Natural killer cell (primary cell): ENCODE measurements around the gene SCD5. TPM values are rescaled to one million over a fixed set of nuclear protein-coding genes. Genes with fewer than 3 reads are reported as not detected.

ENCODE experiments used
- ATAC-seq, 3 donors: fragments of 150-1000 bp in 2 of 3; fragments of 200-7000 bp in 1 of 3; cut with Tn5 transposase; 1 replicate in 1 of 3; 2 replicates in 2 of 3; pipeline ENCODE4 v1.10.0; 2021; ENCODE audit warnings: mild to moderate bottlenecking in 2 of 3, moderate library complexity in 2 of 3
- DNase-seq, 2 donors: peaks; one replicate each; pipeline versions ENCODE4 v3.0.0 to v3.0.0-alpha.2; 2013 to 2021; ENCODE audit warnings: mixed read lengths in 1 of 2
- H3K27ac ChIP-seq: one replicate; pipeline ENCODE4 v1.5.1; 2013; ENCODE audit warnings: mild to moderate bottlenecking, low read length
- H3K27me3 ChIP-seq: one replicate; pipeline ENCODE4 v1.6.1; 2013; ENCODE audit warnings: low read length; ENCODE audit not compliant: control insufficient read depth, insufficient read depth
- H3K36me3 ChIP-seq: one replicate; pipeline ENCODE4 v1.6.1; 2013; ENCODE audit warnings: low read length; ENCODE audit not compliant: control insufficient read depth, insufficient read depth
- H3K4me1 ChIP-seq: one replicate; pipeline ENCODE4 v1.6.1; 2013; ENCODE audit warnings: low read length; ENCODE audit not compliant: control insufficient read depth, insufficient read depth
- H3K4me3 ChIP-seq: one replicate; pipeline ENCODE4 v1.5.1; 2013; ENCODE audit warnings: low read length
- H3K9me3 ChIP-seq: one replicate; pipeline ENCODE4 v1.6.1; 2013; ENCODE audit warnings: low read length; ENCODE audit not compliant: control insufficient read depth, insufficient read depth
- H3K27ac Mint-ChIP-seq, 2 donors: one replicate each; pipeline ENCODE4 v1.8.0; 2022; ENCODE audit warnings: mild to moderate bottlenecking in 2 of 2, mixed read lengths in 2 of 2, moderate library complexity in 1 of 2
- H3K27me3 Mint-ChIP-seq, 2 donors: one replicate each; pipeline ENCODE4 v1.8.0; 2022; ENCODE audit warnings: low read depth in 2 of 2, mixed read lengths in 2 of 2
- H3K36me3 Mint-ChIP-seq: one replicate; pipeline ENCODE4 v1.8.0; 2022; ENCODE audit warnings: mixed read lengths
- H3K4me1 Mint-ChIP-seq, 2 donors: one replicate each; pipeline ENCODE4 v1.8.0; 2022; ENCODE audit warnings: mixed read lengths in 2 of 2
- H3K4me3 Mint-ChIP-seq: one replicate; pipeline ENCODE4 v1.8.0; 2022; ENCODE audit warnings: mild to moderate bottlenecking, moderate library complexity, mixed read lengths
- H3K9me3 Mint-ChIP-seq, 2 donors: one replicate each; pipeline ENCODE4 v1.8.0; 2022; ENCODE audit warnings: mixed read lengths in 2 of 2
- WGBS: methylation state at CpG from one replicate; pipeline ENCODE4 v1.1.7; 2013; ENCODE audit warnings: missing lambda C conversion rate; ENCODE audit not compliant: insufficient coverage; 5-methylcytosine and 5-hydroxymethylcytosine counted together
- intact Hi-C: fragments of 100-400 bp; cut with micrococcal nuclease; formaldehyde crosslinking; loops from one replicate; pipeline ENCODE4 v1.14.2; 2022
- total RNA-seq, 4 donors: library from RNA; stranded (reverse); fragments of 120-200 nt in 1 of 4; gene quantifications; one replicate each; pipeline versions ENCODE4 v1.2.3 to v1.2.4, GENCODE V29; 2013 to 2022
- TF ChIP-seq, protein P1 (sequence below): fragments of 200-600 bp; IDR thresholded peaks from one replicate; pipeline ENCODE4 v1.8.0; 2022; ENCODE audit warnings: antibody characterized with exemption

Gene SCD5
- total RNA-seq, 3 donors from 2014 or later (not counting 1 experiment from before 2014, with no cell fraction given): 8.9 to 11.6 (median 9.0) TPM

DNA sequence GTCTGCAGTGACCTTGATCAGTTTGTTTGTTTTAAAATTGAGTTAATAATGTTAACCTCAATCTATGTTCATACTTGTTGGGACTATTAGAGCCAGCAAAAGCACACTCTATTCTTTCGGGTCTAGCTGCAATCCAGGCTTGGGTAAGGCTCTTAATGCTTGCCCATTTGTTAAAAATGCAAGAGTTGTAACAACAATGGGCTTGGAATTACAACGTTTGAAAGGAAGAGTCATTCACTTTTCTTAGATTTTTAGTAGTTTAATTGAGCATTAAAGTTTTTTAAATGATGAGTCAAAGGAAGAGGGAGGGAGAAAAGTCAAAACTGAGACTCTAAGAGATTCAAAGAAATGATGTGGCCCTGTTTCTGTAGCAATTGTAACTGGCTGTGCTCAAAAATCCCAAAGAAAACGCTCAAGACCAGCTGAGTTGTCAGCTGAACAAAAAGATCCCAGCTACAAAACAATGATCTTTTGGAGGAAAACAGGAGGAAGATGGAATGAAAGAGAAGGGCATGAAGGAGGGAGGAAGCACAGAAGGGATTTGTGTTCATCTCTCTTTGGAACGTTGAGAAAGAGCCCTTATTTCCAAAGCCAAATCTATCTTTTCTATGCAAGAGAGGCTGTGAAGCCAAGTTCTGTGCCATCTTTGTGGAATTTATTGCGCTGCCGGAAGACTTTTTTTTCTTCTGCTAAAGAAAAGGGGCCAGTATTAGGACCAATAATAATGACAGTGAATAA lies 5.5 kb downstream of the SCD5 start:
- intact Hi-C loops: no loop called here

DNA sequence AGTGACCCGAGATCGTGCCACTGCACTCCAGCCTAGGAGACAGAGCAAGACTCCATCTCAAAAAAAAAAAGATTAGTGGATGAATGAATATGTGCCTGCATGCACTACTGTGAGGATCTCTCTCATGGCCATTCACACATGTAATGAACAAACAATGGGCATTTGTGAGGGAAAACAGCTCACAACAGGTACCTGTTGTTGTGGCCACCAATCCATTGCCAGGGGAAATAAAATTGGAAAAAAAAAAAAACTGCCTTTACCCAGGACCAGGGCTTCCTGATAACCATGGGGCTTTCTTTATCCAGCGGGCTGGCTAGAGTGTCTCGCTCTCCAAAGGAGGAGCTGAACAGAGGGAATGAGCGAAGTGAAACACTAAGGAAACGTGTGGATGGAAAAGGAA lies 7.4 kb downstream of the SCD5 start:
- no peaks in the 10 kb centered on the region for H3K36me3 Mint-ChIP-seq
- Histone ChIP-seq H3K4me1 (no peaks in the 10 kb centered on the region), H3K4me3 (no peak overlapping the region), H3K27me3 (no peaks in the 10 kb centered on the region), H3K9me3 (no peaks in the 10 kb centered on the region), H3K27ac (no peak overlapping the region), H3K36me3 (no peaks in the 10 kb centered on the region)
- H3K27ac Mint-ChIP-seq: no peak overlapping the region
- WGBS: 87% methylated on average over 6 of the region's 6 CpGs
- H3K4me1 Mint-ChIP-seq: peaks cover 6 to 22% of the 10 kb centered on the region in 2 donors
- H3K4me3 Mint-ChIP-seq: no peak overlapping the region
- H3K27me3 Mint-ChIP-seq: no peaks in the 10 kb centered on the region
- intact Hi-C loops: no loop called here
- ATAC-seq (no peak), DNase-seq (no peak)
- H3K9me3 Mint-ChIP-seq: no peaks in the 10 kb centered on the region
- TF ChIP-seq, protein P1, sequence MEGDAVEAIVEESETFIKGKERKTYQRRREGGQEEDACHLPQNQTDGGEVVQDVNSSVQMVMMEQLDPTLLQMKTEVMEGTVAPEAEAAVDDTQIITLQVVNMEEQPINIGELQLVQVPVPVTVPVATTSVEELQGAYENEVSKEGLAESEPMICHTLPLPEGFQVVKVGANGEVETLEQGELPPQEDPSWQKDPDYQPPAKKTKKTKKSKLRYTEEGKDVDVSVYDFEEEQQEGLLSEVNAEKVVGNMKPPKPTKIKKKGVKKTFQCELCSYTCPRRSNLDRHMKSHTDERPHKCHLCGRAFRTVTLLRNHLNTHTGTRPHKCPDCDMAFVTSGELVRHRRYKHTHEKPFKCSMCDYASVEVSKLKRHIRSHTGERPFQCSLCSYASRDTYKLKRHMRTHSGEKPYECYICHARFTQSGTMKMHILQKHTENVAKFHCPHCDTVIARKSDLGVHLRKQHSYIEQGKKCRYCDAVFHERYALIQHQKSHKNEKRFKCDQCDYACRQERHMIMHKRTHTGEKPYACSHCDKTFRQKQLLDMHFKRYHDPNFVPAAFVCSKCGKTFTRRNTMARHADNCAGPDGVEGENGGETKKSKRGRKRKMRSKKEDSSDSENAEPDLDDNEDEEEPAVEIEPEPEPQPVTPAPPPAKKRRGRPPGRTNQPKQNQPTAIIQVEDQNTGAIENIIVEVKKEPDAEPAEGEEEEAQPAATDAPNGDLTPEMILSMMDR: no peak

More for the DNA sequence above, 5.5 kb downstream of the SCD5 start:
- no peaks in the 10 kb centered on the region for H3K36me3 ChIP-seq
- WGBS: 85% methylated on average over 6 of the region's 6 CpGs
- H3K36me3 Mint-ChIP-seq: no peaks in the 10 kb centered on the region
- H3K4me3 Mint-ChIP-seq: no peak overlapping the region
- DNase-seq: no peak
- no peaks in the 10 kb centered on the region for H3K27me3 Mint-ChIP-seq
- H3K4me1 Mint-ChIP-seq: peaks cover 20 to 35% of the 10 kb centered on the region in 2 donors
- H3K27ac ChIP-seq: no peak overlapping the region
- H3K27ac Mint-ChIP-seq: no peak overlapping the region
- no peaks in the 10 kb centered on the region for H3K9me3 ChIP-seq
- no peaks in the 10 kb centered on the region for H3K27me3 ChIP-seq
- H3K4me3 ChIP-seq: no peak overlapping the region
- TF ChIP-seq, protein P1: no peak
- H3K9me3 Mint-ChIP-seq: no peaks in the 10 kb centered on the region
- ATAC-seq: no peak
- peaks cover 9% of the 10 kb centered on the region for H3K4me1 ChIP-seq

DNA sequence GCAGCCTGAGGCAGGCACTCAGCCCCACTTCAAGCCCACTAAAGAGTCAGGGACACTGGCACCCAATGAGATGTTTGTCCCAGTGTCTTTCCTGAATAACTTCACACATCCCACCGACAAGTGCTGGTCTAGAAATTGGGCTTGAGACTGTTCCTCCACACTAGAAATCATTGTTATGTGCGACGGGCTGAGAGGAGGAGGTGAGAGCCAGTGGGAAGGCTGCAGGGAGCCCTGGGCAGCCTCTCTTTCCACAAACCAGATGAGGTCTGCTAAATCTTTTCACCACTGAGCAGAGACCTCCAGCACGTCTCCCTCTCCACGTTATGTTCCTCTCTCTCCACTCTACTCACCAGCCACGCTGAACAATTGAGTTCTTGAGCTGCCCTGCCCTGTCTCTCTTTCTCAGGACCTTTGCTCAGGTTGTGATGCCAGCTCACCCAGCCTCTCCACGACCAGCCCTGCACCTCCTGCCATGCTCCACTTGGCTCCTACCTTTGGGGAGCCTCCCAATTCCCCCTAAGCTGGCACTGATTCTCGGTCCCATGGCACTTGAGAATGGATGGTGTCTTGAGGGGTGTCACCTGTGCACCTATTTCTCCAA lies 8.4 kb downstream of the SCD5 start:
- Mint-ChIP-seq H3K27ac (no peak overlapping the region), H3K4me3 (no peak overlapping the region), H3K36me3 (no peaks in the 10 kb centered on the region), H3K4me1 (peaks cover 5 to 22% of the 10 kb centered on the region in 2 donors), H3K27me3 (no peaks in the 10 kb centered on the region), H3K9me3 (no peaks in the 10 kb centered on the region)
- H3K4me1 ChIP-seq: no peaks in the 10 kb centered on the region
- H3K27ac ChIP-seq: no peak overlapping the region
- DNase-seq: no peak
- no peak overlapping the region for H3K4me3 ChIP-seq
- no peaks in the 10 kb centered on the region for H3K9me3 ChIP-seq
- ATAC-seq: no peak
- H3K27me3 ChIP-seq: no peaks in the 10 kb centered on the region
- 86% methylated on average over 8 of the region's 8 CpGs for WGBS
- intact Hi-C loops: no loop called here
- TF ChIP-seq, protein P1: no peak
- no peaks in the 10 kb centered on the region for H3K36me3 ChIP-seq
